Transverse colon (tissue), 4 donors: ENCODE results near the gene GGACT. TPM values are rescaled to one million over a fixed set of nuclear protein-coding genes. Genes with fewer than 3 reads are reported as not detected.

Source experiments
- DNase-seq: peaks from one replicate; pipeline ENCODE4 v3.0.0-alpha.2; 2019
- H3K27ac ChIP-seq, 4 donors: fragments of 200-600 bp; sonication (generic); 2 replicates each; pipeline ENCODE4 v1.5.1; 2016 to 2018; ENCODE audit warnings: inconsistent platforms in 4 of 4
- H3K27me3 ChIP-seq: fragments of 200-600 bp; sonication (generic); 2 replicates; pipeline ENCODE4 v1.5.1; 2017; ENCODE audit warnings: inconsistent platforms
- H3K36me3 ChIP-seq, 4 donors: fragments of 200-600 bp; sonication (generic); 2 replicates each; pipeline ENCODE4 v1.5.1; 2017 to 2019; ENCODE audit warnings: inconsistent platforms in 4 of 4
- H3K4me1 ChIP-seq, 4 donors: fragments of 200-600 bp; sonication (generic); 2 replicates each; pipeline ENCODE4 v1.5.1; 2017 to 2020; ENCODE audit warnings: inconsistent platforms in 4 of 4
- H3K4me3 ChIP-seq, 4 donors: fragments of 200-600 bp; sonication (generic); 1 replicate in 1 of 4; 2 replicates in 3 of 4; pipeline versions ENCODE4 v1.5.1 to v1.6.1; 2017 to 2019; ENCODE audit warnings: inconsistent platforms in 4 of 4
- H3K9me3 ChIP-seq, 2 donors: fragments of 200-600 bp; sonication (generic); 2 replicates each; pipeline ENCODE4 v1.5.1; 2017 to 2019; ENCODE audit warnings: inconsistent platforms in 2 of 2
- EP300 ChIP-seq: sonication (generic); formaldehyde crosslinking; IDR thresholded peaks from one replicate; pipeline ENCODE4 v1.6.1; 2017; ENCODE audit warnings: antibody characterized with exemption, low read depth
- POLR2A ChIP-seq: fragments of 450-650 bp; IDR thresholded peaks from one replicate; pipeline ENCODE4 v1.6.1; 2016; ENCODE audit warnings: antibody characterized with exemption, mild to moderate bottlenecking, moderate library complexity
- POLR2AphosphoS5 ChIP-seq, 3 donors: sonication (generic); formaldehyde crosslinking; IDR thresholded peaks; one replicate each; pipeline ENCODE4 v1.6.1; 2016; ENCODE audit warnings: antibody characterized with exemption in 3 of 3
- whole genome bisulfite sequencing, 2 donors: methylation state at CpG; one replicate each; pipeline ENCODE4 v1.1.5; 2018; ENCODE audit warnings: low coverage in 1 of 2; 5-methylcytosine and 5-hydroxymethylcytosine counted together
- in situ Hi-C, 4 donors: fragments of 200-750 bp; cut with MboI; loops; one replicate each; pipeline versions ENCODE4 v1.15.0 to v1.15.1; 2017; ENCODE audit warnings: low sequenced_read_pairs in 3 of 4, low pct_ligation_motif_present in 1 of 4, low pct_unique_long_range_greater_than_20kb in 1 of 4
- intact Hi-C: fragments of 100-400 bp; cut with DNase I; formaldehyde crosslinking; loops from one replicate; pipeline ENCODE4 v1.15.1; 2023; ENCODE audit warnings: low total_unique reads
- total RNA-seq, 4 donors: library from RNA; depleted of rRNA; stranded (reverse); fragments of >200 nt; gene quantifications; one replicate each; pipeline ENCODE4 v1.1.0, GENCODE V29; 2016
- TF ChIP-seq, protein P1 (sequence below), 5 experiments: fragments of 200-600 bp in 3 of 5; fragments of 450-650 bp in 2 of 5; sonication (generic) in 3 of 5; IDR thresholded peaks; 1 replicate in 2 of 5; 2 replicates in 3 of 5; pipeline ENCODE4 v1.5.1; 2016 to 2017; ENCODE audit warnings: antibody characterized with exemption in 5 of 5, inconsistent platforms in 3 of 5, mild to moderate bottlenecking in 2 of 5, moderate library complexity in 1 of 5

Gene GGACT
- total RNA-seq, 4 donors from 2014 or later, result 6.4 to 9.2 (median 8.8) TPM; not detected in 1

GRCh38 chr13:100608489-100608888 is 19.9 kb upstream of the GGACT start:
- Histone ChIP-seq H3K9me3 (no peaks in the 10 kb centered on the region), H3K27me3 (no peaks in the 10 kb centered on the region), H3K27ac (no peak overlapping the region), H3K4me1 (peaks cover 0 to 5% (median 0%) of the 10 kb centered on the region in 4 donors), H3K4me3 (no peak overlapping the region), H3K36me3 (no peaks in the 10 kb centered on the region)
- intact Hi-C loops (no loop called here), in situ Hi-C loops (no loop called here)
- DNase-seq, result no peak
- no peak for TF ChIP-seq POLR2A
- TF ChIP-seq, protein P1, sequence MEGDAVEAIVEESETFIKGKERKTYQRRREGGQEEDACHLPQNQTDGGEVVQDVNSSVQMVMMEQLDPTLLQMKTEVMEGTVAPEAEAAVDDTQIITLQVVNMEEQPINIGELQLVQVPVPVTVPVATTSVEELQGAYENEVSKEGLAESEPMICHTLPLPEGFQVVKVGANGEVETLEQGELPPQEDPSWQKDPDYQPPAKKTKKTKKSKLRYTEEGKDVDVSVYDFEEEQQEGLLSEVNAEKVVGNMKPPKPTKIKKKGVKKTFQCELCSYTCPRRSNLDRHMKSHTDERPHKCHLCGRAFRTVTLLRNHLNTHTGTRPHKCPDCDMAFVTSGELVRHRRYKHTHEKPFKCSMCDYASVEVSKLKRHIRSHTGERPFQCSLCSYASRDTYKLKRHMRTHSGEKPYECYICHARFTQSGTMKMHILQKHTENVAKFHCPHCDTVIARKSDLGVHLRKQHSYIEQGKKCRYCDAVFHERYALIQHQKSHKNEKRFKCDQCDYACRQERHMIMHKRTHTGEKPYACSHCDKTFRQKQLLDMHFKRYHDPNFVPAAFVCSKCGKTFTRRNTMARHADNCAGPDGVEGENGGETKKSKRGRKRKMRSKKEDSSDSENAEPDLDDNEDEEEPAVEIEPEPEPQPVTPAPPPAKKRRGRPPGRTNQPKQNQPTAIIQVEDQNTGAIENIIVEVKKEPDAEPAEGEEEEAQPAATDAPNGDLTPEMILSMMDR (IDR thresholded peaks at IDR 0.05), result no peak
- 87 to 100% methylated on average over 3 of the region's 3 CpGs for WGBS, 2 donors

DNA sequence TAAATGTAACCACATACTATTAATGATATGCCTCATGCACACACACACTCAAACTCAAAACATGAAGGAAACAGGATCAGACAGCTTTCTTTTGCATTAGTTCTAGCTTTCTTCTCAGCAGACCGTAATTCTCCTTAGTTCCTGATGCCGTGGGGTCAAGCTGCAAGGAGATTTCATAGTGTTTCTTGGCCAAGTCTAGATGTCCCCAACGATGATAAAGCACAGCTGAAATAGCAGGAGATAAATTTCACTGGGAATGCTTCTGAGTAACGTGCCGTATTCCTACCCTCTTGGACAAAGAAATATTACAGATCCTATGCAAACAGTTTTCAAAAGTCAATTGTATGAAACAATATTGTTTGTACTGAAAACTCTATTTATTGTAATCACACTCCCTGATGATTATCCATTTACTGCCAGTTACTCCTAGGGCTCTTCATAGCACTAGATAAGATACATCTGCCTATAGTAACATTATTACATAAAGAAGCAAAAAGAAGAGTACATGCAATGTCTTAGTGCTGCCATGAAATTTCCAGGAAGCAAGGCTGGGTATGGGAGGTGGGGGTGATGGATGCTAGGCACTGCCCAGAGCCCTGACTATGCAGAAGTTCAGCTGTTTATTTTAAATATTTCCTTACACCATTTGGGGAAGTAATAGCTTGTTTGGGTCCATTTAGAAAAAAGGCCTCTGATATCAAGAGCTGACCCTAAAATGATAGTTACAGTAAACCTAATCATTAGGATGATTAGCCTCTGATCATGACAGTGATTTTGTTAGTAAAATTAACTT is 16.5 kb upstream of the GGACT start:
- in situ Hi-C loops (no loop called here), intact Hi-C loops (no loop called here)
- Histone ChIP-seq H3K36me3 (no peaks in the 10 kb centered on the region), H3K4me3 (no peak overlapping the region), H3K9me3 (no peaks in the 10 kb centered on the region), H3K4me1 (peaks cover 0 to 5% (median 0%) of the 10 kb centered on the region in 4 donors), H3K27me3 (no peaks in the 10 kb centered on the region), H3K27ac (no peak overlapping the region)
- 71 to 84% methylated on average over 5 of the region's 5 CpGs for WGBS, 2 donors
- DNase-seq, result no peak
- TF ChIP-seq POLR2A, result no peak
- TF ChIP-seq EP300, result no peak
- no peak for TF ChIP-seq POLR2AphosphoS5 (IDR thresholded peaks at IDR 0.05)
- TF ChIP-seq, protein P1 (IDR thresholded peaks at IDR 0.05), result no peak

- Histone ChIP-seq H3K4me3 (no peak overlapping the region), H3K4me1 (no peaks in the 10 kb centered on the region), H3K36me3 (no peaks in the 10 kb centered on the region), H3K27me3 (no peaks in the 10 kb centered on the region), H3K9me3 (no peaks in the 10 kb centered on the region), H3K27ac (no peak overlapping the region)
- intact Hi-C loops, result no loop called here
- in situ Hi-C loops, result no loop called here
- no peak for DNase-seq
- TF ChIP-seq POLR2AphosphoS5 (IDR thresholded peaks at IDR 0.05) (no peak), EP300 (no peak), POLR2A (no peak)
- TF ChIP-seq, protein P1 (IDR thresholded peaks at IDR 0.05), result no peak
- 74 to 77% methylated on average over 8 of the region's 8 CpGs for WGBS, 2 donors
Measured at GRCh38 chr13:100602493-100603111, 14.0 kb upstream of the GGACT start.

DNA sequence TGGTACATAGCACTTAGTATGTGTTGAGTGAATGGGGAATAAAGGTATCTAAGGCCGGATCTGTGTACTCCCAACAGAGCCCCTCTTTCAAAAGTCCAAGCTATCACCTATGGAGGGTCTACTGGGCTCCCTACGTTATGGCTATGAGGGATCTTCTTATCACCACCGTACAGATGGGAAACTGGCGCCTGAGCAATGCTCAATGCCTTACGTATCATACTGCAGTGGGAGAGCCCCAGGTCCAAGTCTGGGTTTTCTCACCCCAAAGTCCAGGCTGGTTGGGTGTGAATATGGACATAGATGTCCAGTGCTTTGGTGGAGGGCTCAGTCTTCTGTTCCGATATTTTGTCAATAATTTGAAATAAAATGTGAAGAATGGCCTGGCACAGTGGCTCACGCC is 13.1 kb upstream of the GGACT start:
- H3K4me1 ChIP-seq, result no peaks in the 10 kb centered on the region
- DNase-seq, result no peak
- no peak overlapping the region for H3K4me3 ChIP-seq
- TF ChIP-seq POLR2A, result no peak
- TF ChIP-seq EP300, result no peak
- no peak for TF ChIP-seq POLR2AphosphoS5 (IDR thresholded peaks at IDR 0.05)
- TF ChIP-seq, protein P1 (IDR thresholded peaks at IDR 0.05), result no peak
- intact Hi-C loops, result no loop called here
- no peaks in the 10 kb centered on the region for H3K9me3 ChIP-seq
- no peak overlapping the region for H3K27ac ChIP-seq
- H3K27me3 ChIP-seq, result no peaks in the 10 kb centered on the region
- in situ Hi-C loops, result no loop called here
- H3K36me3 ChIP-seq, result no peaks in the 10 kb centered on the region
- WGBS, 2 donors, result 96 to 100% methylated on average over 1 to 7 of the region's 7 CpGs
